Lower leg skin (tissue), 3 donors: ENCODE data around the gene ULBP2.
"Not testable (repeated sequence)": the region's sequence is repeated elsewhere in the genome, so short reads cannot be mapped to it uniquely, and the experiment has no call there.

Experiments
- POLR2A ChIP-seq, 2 donors: fragments of 450-650 bp; IDR thresholded peaks; one replicate each; pipeline ENCODE4 v1.6.1; 2016 to 2017; ENCODE audit warnings: antibody characterized with exemption in 2 of 2, mild to moderate bottlenecking in 1 of 2, moderate library complexity in 1 of 2
- TF ChIP-seq, protein P1 (sequence below), 3 donors: fragments of 450-650 bp; IDR thresholded peaks; one replicate each; pipeline ENCODE4 v1.5.1; 2016; ENCODE audit warnings: antibody characterized with exemption in 3 of 3, mild to moderate bottlenecking in 3 of 3, moderate library complexity in 2 of 3

DNA sequence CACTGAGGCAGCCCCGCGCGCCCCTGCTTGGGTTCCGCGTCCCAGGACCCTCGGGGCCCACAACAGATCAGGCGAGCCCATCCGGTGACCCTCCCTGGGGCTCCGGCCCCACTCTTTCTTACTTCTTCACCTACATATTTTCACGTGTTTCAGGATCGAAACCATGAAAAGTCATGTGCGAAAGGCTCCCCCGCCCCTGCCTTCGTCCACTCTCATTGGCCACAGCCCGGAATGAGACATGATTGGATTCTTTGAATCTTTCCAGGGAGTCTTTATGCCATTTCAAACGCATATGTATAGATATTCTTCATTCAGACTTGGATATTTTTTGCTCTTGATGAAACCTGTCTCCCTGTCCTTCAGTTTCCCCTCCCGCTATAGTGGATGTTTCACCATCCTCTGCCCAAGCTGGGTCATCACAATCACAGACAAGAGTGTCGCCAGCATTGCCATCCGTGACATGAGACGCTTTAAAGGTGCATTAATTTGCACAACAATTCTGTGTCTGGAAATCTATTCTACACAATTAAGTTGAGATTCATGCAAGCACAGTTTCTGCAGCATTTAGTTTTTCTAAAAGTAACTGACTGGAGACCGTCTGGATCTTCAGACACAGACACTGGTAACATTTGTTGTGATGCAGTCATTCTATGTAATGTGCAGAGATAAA lies 13.3 kb downstream of the ULBP2 start:
- TF ChIP-seq, protein P1, sequence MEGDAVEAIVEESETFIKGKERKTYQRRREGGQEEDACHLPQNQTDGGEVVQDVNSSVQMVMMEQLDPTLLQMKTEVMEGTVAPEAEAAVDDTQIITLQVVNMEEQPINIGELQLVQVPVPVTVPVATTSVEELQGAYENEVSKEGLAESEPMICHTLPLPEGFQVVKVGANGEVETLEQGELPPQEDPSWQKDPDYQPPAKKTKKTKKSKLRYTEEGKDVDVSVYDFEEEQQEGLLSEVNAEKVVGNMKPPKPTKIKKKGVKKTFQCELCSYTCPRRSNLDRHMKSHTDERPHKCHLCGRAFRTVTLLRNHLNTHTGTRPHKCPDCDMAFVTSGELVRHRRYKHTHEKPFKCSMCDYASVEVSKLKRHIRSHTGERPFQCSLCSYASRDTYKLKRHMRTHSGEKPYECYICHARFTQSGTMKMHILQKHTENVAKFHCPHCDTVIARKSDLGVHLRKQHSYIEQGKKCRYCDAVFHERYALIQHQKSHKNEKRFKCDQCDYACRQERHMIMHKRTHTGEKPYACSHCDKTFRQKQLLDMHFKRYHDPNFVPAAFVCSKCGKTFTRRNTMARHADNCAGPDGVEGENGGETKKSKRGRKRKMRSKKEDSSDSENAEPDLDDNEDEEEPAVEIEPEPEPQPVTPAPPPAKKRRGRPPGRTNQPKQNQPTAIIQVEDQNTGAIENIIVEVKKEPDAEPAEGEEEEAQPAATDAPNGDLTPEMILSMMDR (IDR thresholded peaks at IDR 0.05) = not testable (repeated sequence)
- TF ChIP-seq POLR2A (IDR thresholded peaks at IDR 0.05) = not testable (repeated sequence)
